Measurements from ENCODE around the gene KRTAP23-1.

GRCh38 chr21:30354308-30355005 lies 6.1 kb upstream of the KRTAP23-1 start:
- TF ChIP-seq EZH2phosphoT487 (IDR thresholded peaks at IDR 0.05; ENCODE audit: borderline replicate concordance, low read length) (no peak), EZH2 (IDR thresholded peaks at IDR 0.05; ENCODE audit: low read length, unreplicated experiment) (no peak)
- TF ChIP-seq, protein P1, sequence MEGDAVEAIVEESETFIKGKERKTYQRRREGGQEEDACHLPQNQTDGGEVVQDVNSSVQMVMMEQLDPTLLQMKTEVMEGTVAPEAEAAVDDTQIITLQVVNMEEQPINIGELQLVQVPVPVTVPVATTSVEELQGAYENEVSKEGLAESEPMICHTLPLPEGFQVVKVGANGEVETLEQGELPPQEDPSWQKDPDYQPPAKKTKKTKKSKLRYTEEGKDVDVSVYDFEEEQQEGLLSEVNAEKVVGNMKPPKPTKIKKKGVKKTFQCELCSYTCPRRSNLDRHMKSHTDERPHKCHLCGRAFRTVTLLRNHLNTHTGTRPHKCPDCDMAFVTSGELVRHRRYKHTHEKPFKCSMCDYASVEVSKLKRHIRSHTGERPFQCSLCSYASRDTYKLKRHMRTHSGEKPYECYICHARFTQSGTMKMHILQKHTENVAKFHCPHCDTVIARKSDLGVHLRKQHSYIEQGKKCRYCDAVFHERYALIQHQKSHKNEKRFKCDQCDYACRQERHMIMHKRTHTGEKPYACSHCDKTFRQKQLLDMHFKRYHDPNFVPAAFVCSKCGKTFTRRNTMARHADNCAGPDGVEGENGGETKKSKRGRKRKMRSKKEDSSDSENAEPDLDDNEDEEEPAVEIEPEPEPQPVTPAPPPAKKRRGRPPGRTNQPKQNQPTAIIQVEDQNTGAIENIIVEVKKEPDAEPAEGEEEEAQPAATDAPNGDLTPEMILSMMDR (conservative IDR thresholded peaks at IDR 0.05; ENCODE audit: low read depth, low read length) = no peak
